Daoy (cell line): ENCODE measurements around the gene C13orf46. TPM values are rescaled to one million over a fixed set of nuclear protein-coding genes. Genes with fewer than 3 reads are reported as not detected.
"Not testable (repeated sequence)": the region's sequence is repeated elsewhere in the genome, so short reads cannot be mapped to it uniquely, and the experiment has no call there.

Source experiments
- DNase-seq: peaks from one replicate; pipeline ENCODE4 v3.0.0-alpha.2; 2015; ENCODE audit warnings: low read depth
- total RNA-seq: library from RNA; depleted of rRNA; stranded (reverse); fragments of >200 nt; shearing (Covaris generic); gene quantifications from 2 replicates; pipeline ENCODE4 v1.2.3, GENCODE V29; 2014; rRNA removed

C13orf46 gene
- not detected in 2 replicates for total RNA-seq

- no peak for DNase-seq
Measured at GRCh38 chr13:113973218-113974164, at the start of gene C13orf46. Gene C13orf46 (minus strand): TSS chr13:113974076. CDS start chr13:113973997, 79 bp downstream.

GRCh38 chr13:114022876-114023275 is 49.0 kb upstream of the C13orf46 start:
- no peak for DNase-seq

GRCh38 chr13:114022309-114022669 is 48.4 kb upstream of the C13orf46 start:
- DNase-seq, result no peak

GRCh38 chr13:114021464-114022308 is 47.8 kb upstream of the C13orf46 start:
- DNase-seq, result no peak

GRCh38 chr13:114020750-114021463 is 47.0 kb upstream of the C13orf46 start:
- DNase-seq, result no peak

- not testable (repeated sequence) for DNase-seq
Measured at GRCh38 chr13:114020134-114020533, 46.3 kb upstream of the C13orf46 start.

GRCh38 chr13:114019367-114019766 is 45.5 kb upstream of the C13orf46 start:
- DNase-seq, result peak; percentile 29

GRCh38 chr13:114018461-114019055 is 44.7 kb upstream of the C13orf46 start:
- no peak for DNase-seq

- DNase-seq, result no peak
Measured at GRCh38 chr13:114017966-114018365, 44.1 kb upstream of the C13orf46 start.

GRCh38 chr13:114017028-114017630 is 43.3 kb upstream of the C13orf46 start:
- DNase-seq, result peak; percentile 20

- no peak for DNase-seq
Measured at GRCh38 chr13:114016321-114017027, 42.6 kb upstream of the C13orf46 start.

GRCh38 chr13:114015969-114016295 is 42.1 kb upstream of the C13orf46 start:
- no peak for DNase-seq

GRCh38 chr13:114015111-114015968 is 41.5 kb upstream of the C13orf46 start:
- no peak for DNase-seq

- DNase-seq, result no peak
Measured at GRCh38 chr13:114013952-114014629, 40.2 kb upstream of the C13orf46 start.

GRCh38 chr13:114013336-114013735 is 39.5 kb upstream of the C13orf46 start:
- DNase-seq, result no peak

GRCh38 chr13:114012921-114013320 is 39.0 kb upstream of the C13orf46 start:
- DNase-seq, result no peak

GRCh38 chr13:114012141-114012540 is 38.3 kb upstream of the C13orf46 start:
- no peak for DNase-seq

- no peak for DNase-seq
Measured at GRCh38 chr13:114011226-114011625, 37.4 kb upstream of the C13orf46 start.
